Measurements from ENCODE around the gene USF1.

The USF1 gene, protein sequence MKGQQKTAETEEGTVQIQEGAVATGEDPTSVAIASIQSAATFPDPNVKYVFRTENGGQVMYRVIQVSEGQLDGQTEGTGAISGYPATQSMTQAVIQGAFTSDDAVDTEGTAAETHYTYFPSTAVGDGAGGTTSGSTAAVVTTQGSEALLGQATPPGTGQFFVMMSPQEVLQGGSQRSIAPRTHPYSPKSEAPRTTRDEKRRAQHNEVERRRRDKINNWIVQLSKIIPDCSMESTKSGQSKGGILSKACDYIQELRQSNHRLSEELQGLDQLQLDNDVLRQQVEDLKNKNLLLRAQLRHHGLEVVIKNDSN

DNA sequence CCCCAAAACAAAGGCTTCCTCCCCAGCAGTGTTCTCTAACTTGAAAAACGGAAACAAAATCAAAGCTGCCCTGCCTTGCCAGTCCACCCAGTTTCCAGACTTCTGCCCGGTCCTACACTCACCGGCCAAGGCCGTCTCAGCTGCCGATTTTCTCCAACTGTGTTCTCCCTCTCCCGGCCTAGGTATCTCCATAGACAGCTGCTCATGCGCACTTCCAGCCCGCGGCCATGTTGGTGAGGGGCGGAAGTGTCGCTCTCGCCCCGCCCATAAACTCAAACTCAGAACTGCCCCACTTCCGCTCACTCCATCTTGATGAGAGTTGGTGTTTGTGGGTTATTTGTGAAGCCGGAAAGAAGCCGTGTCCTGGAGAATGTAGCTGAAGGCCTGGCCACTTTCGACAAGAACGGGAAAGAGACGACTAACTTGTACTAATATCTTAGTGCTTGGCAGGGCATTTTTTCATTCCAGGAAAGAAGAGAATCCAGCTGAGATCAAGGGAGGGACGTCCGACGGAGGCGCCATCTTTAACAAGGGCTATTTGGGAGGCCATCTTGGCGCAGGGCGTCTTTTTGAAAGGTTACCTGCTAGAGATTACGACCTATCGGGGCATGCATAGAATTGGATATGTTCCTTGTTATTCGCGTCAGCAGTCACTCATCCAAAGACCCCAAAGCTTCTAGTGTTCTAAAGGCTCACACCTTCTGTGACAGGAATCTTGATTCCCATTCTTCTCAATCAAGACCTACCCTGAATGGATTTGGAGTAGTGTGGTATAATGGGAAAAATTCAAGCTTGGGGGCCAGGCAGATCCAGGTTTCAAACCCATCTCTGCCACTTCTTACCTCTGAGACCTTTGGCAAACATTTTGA, at the start of gene USF1:
Gene USF1 (minus strand): TSS at position 242 of the 869 bp plus-strand sequence. CDS start 2,702 bp downstream, outside the sequence.
- peak within 1 kb of the TSS; percentile 97 for H3K4me3 ChIP-seq (ENCODE audit: control insufficient read depth, low read depth, low read length)
- DNase-seq (ENCODE audit: low read depth), result peak; percentile 94
- no peak for TF ChIP-seq CTCF (conservative IDR thresholded peaks at IDR 0.05; ENCODE audit: control insufficient read depth, insufficient read depth, low read depth, low read length)

- no peak for DNase-seq (ENCODE audit: low read depth)
- no peak for TF ChIP-seq CTCF (conservative IDR thresholded peaks at IDR 0.05; ENCODE audit: control insufficient read depth, insufficient read depth, low read depth, low read length)
- H3K4me3 ChIP-seq (ENCODE audit: control insufficient read depth, low read depth, low read length), result no peak overlapping the region
Observed at GRCh38 chr1:161095230-161095629, 49.5 kb upstream of the USF1 start.

GRCh38 chr1:161094481-161094880, 48.7 kb upstream of the USF1 start:
- TF ChIP-seq CTCF (conservative IDR thresholded peaks at IDR 0.05; ENCODE audit: control insufficient read depth, insufficient read depth, low read depth, low read length), result no peak
- H3K4me3 ChIP-seq (ENCODE audit: control insufficient read depth, low read depth, low read length), result no peak overlapping the region
- DNase-seq (ENCODE audit: low read depth), result no peak

- H3K4me3 ChIP-seq (ENCODE audit: control insufficient read depth, low read depth, low read length), result no peak overlapping the region
- TF ChIP-seq CTCF (conservative IDR thresholded peaks at IDR 0.05; ENCODE audit: control insufficient read depth, insufficient read depth, low read depth, low read length), result no peak
- peak; percentile 47 for DNase-seq (ENCODE audit: low read depth)
Observed at GRCh38 chr1:161092621-161093028, 46.8 kb upstream of the USF1 start.

- DNase-seq (ENCODE audit: low read depth), result no peak
- no peak for TF ChIP-seq CTCF (conservative IDR thresholded peaks at IDR 0.05; ENCODE audit: control insufficient read depth, insufficient read depth, low read depth, low read length)
- no peak overlapping the region for H3K4me3 ChIP-seq (ENCODE audit: control insufficient read depth, low read depth, low read length)
Observed at GRCh38 chr1:161091796-161092507, 46.2 kb upstream of the USF1 start.

GRCh38 chr1:161091093-161091492, 45.3 kb upstream of the USF1 start:
- DNase-seq (ENCODE audit: low read depth), result no peak
- H3K4me3 ChIP-seq (ENCODE audit: control insufficient read depth, low read depth, low read length), result no peak overlapping the region
- no peak for TF ChIP-seq CTCF (conservative IDR thresholded peaks at IDR 0.05; ENCODE audit: control insufficient read depth, insufficient read depth, low read depth, low read length)
